HL-60/S4 treated with retinoic acid at 250 ng/mL for 4 days and 3 days (cell line): ENCODE measurements around the gene RUNX3.

Experiments used
- in situ Hi-C: fragments of 300-500 bp; cut with MboI; formaldehyde crosslinking; loops from 2 replicates; pipeline ENCODE4 v1.7.0; 2022; ENCODE audit warnings: low sequenced_read_pairs

Gene RUNX3

GRCh38 chr1:24903955-24904730 lies 25.9 kb downstream of the RUNX3 start:
- in situ Hi-C loops = no loop called here

DNA sequence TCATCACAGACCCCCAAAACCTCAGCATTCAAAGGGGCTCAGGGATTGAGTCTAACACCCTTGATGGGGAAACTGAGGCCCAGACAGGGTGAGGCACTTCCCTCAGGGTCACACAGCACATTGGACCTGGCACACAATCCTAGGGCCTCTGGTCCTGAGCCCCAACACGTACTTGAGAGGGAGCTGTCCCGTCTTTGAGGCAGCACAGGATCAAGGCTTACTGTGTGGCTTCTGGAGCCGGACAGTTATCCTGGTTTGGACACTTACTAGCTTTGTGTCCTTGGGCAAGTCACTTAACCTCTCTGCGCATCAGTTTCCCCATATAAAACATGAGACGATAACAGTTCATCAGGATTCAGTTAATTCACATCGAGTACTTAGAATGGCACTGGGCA lies 26.5 kb downstream of the RUNX3 start:
- in situ Hi-C loops = no loop called here

- in situ Hi-C loops = no loop called here
Observed at GRCh38 chr1:24903011-24903461, 27.0 kb downstream of the RUNX3 start.

DNA sequence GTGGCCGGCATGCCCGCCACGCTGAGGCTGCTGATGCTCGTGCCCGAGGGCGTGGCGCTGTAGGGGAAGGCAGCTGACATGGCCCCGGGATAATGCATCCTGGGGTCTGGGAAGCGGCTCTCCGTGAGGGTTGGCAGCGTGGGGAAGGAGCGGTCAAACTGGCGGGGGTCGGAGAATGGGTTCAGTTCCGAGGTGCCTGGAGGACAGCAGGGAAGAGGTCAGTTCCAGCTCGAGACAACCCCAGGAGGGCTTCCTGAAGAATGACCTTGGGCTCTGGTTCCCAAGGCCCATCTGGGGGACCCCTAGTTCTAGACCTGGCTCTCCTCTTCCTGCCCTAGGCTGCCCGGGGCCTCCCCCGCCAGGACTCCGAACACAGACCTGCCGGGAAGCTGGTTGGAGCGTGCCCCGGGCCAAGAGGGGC lies 27.6 kb downstream of the RUNX3 start:
- in situ Hi-C loops = no loop called here

GRCh38 chr1:24901791-24902470 lies 28.1 kb downstream of the RUNX3 start:
- in situ Hi-C loops = no loop called here

DNA sequence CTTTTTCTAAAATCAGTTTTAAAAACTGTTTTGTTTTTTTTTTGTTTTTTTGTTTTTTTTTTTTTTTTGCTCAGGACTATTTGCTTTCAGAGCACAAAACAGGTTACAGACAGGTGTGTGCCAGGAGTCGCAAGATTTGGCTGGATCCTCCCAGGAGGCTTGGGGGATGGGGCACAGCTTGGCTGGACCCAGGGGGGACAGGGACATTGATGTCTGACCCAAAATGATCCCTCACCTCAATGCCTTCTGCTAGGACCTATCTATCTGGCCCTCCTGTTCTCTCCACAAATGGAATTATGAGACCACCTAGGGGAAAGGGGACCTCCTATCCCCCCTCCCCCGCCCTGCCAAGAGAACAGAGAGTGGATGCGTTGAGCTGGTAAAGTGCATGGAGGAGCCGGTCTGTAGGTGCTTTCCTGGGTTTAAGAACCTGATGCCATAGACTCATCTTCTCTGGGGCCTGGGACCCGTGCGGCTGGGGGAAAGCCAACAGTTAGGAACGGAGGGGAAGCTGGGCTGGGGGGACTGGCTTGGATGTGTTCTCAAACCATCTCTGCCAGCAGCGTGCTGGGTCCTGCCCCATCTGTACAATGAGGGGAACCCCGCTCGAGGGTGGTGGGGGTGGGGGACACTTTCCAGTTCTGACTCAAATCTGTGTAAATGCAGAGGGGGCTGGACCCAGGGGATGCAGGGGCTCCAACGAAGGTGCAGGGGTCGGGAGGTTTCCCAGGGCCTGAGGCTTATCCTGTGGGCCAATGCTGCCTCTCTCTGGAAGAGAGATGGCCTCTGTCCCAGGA lies 28.9 kb downstream of the RUNX3 start:
- in situ Hi-C loops = no loop called here

GRCh38 chr1:24900486-24900849 lies 29.6 kb downstream of the RUNX3 start:
- in situ Hi-C loops = no loop called here

GRCh38 chr1:24899581-24900485 lies 30.2 kb downstream of the RUNX3 start:
- in situ Hi-C loops = no loop called here

DNA sequence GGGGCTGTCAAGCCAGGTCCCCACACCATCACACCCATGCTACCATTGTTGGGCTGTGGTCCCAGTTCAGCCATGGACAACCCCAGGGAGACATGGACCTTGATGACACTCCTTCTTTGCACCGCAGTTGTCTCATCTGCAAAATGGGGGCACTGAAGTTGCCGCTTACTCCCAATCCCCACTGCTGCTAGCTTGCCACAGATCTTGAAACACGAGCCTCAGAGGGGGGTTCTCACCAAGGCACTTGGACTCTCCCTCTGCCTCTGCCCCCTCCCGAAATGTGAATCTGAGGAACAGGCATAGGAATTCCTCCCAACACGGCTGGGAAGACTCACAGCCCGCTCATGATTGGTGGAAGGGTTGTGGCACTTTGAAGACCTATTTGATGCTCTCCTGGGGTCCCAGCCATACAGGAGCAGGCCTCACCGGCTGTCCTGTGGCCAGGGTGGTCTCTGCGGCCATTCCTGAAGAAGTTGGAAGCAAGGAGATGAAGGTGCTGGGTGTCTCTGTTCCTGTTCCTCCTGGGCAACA lies 31.1 kb downstream of the RUNX3 start:
- in situ Hi-C loops = no loop called here

GRCh38 chr1:24898152-24898908 lies 31.7 kb downstream of the RUNX3 start:
- in situ Hi-C loops = no loop called here

DNA sequence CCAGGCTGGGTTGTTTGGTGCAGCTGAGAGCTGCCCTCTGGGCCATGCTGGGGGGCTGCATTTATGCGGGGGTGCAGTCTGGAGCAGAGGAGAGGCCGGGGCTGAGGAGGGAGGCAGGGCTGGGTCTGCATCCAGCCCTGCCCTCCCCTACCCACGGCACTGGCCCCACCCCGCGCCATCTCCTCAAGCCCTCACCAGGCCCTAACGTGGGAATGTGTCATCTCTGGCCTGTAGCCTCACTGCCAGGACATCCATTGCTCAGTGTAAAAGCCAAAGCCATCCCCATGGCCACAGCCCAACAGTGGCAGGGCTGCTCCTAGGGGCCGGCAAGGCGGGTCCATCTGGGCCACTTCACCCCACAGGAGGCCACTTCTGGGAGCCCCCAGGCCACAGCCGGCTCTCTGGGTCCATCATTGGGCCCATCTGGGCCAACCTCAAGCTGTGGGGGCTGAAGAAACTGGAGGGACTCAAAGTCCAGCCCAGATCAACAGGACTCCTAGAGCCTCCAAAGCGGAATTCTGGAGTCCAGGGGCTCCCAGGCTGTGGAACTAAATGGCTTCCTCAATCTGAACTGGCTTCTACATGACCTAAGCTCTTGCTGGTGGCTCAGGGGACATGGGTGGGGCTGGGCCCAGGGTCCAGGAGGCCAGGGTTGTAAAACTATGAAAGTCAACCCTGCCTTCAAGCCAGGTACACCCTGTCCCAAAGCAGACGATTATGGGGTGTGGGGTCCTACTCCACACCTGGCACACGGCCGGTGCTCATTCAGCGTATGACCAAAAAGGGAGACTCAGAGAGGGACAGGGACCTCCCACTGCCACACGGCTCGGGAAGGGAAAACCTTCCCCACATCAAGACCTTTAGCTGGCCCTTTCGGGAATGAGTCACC lies 32.6 kb downstream of the RUNX3 start:
- in situ Hi-C loops = no loop called here

- in situ Hi-C loops = no loop called here
Observed at GRCh38 chr1:24896596-24897262, 33.3 kb downstream of the RUNX3 start.

- in situ Hi-C loops = no loop called here
Observed at GRCh38 chr1:24896176-24896575, 33.9 kb downstream of the RUNX3 start.

GRCh38 chr1:24895511-24895910 lies 34.6 kb downstream of the RUNX3 start:
- in situ Hi-C loops = no loop called here

- in situ Hi-C loops = no loop called here
Observed at GRCh38 chr1:24894002-24894401, 36.1 kb downstream of the RUNX3 start.

- in situ Hi-C loops = no loop called here
Observed at GRCh38 chr1:24893431-24893830, 36.6 kb downstream of the RUNX3 start.

GRCh38 chr1:24892188-24893153 lies 37.6 kb downstream of the RUNX3 start:
- in situ Hi-C loops = no loop called here
